Brain microvascular endothelial cell (primary cell): Measurements from ENCODE around the gene HS6ST2.

Source experiments
- DNase-seq: peaks from one replicate; pipeline ENCODE4 v3.0.0-alpha.2; 2020
- H3K27ac ChIP-seq: fragments of 250-450 bp; sonication (Bioruptor Pico); 2 replicates; pipeline ENCODE4 v1.5.1; 2020; ENCODE audit warnings: mild to moderate bottlenecking, moderate library complexity
- H3K27me3 ChIP-seq: fragments of 250-450 bp; sonication (Bioruptor Pico); replicated peaks from 2 replicates; pipeline ENCODE4 v1.5.1; 2020; ENCODE audit warnings: mild to moderate bottlenecking
- H3K36me3 ChIP-seq: fragments of 250-450 bp; sonication (Bioruptor Pico); replicated peaks from 2 replicates; pipeline ENCODE4 v1.5.1; 2020; ENCODE audit warnings: mild to moderate bottlenecking
- H3K4me3 ChIP-seq: 2 replicates; pipeline ENCODE4 v1.5.1; 2011; ENCODE audit warnings: low read depth, mild to moderate bottlenecking, control low read depth, low read length, moderate library complexity
- CTCF ChIP-seq: IDR thresholded peaks from 2 replicates; pipeline ENCODE4 v1.5.1; 2011; ENCODE audit warnings: low read depth, mild to moderate bottlenecking, moderate library complexity, low read length, control low read depth, inconsistent platforms; ENCODE audit errors: missing control alignments
- in situ Hi-C: cut with HindIII; loops from 2 replicates; pipeline ENCODE4 v1.10.0; 2017; ENCODE audit warnings: low sequenced_read_pairs, low pct_ligation_motif_present

The HS6ST2 gene

GRCh38 chrX:132710656-132711155 is 247.7 kb downstream of the HS6ST2 start:
- Histone ChIP-seq H3K4me3 (no peak overlapping the region), H3K27me3 (no peaks in the 10 kb centered on the region), H3K36me3 (no peaks in the 10 kb centered on the region), H3K27ac (no peak overlapping the region)
- TF ChIP-seq CTCF, result no peak
- in situ Hi-C loops, result no loop called here
- DNase-seq, result no peak

GRCh38 chrX:132708529-132708928 is 249.9 kb downstream of the HS6ST2 start:
- no peak overlapping the region for H3K4me3 ChIP-seq
- no peak overlapping the region for H3K27ac ChIP-seq
- no peaks in the 10 kb centered on the region for H3K36me3 ChIP-seq
- no peak for DNase-seq
- H3K27me3 ChIP-seq, result no peaks in the 10 kb centered on the region
- TF ChIP-seq CTCF, result no peak
- in situ Hi-C loops, result no loop called here

GRCh38 chrX:132704769-132705168 is 253.7 kb downstream of the HS6ST2 start:
- TF ChIP-seq CTCF, result no peak
- in situ Hi-C loops, result no loop called here
- H3K36me3 ChIP-seq, result no peaks in the 10 kb centered on the region
- no peak overlapping the region for H3K27ac ChIP-seq
- H3K27me3 ChIP-seq, result no peaks in the 10 kb centered on the region
- H3K4me3 ChIP-seq, result no peak overlapping the region
- DNase-seq, result no peak

- DNase-seq, result no peak
- Histone ChIP-seq H3K4me3 (no peak overlapping the region), H3K27me3 (no peaks in the 10 kb centered on the region), H3K27ac (no peak overlapping the region), H3K36me3 (no peaks in the 10 kb centered on the region)
- in situ Hi-C loops, result no loop called here
- TF ChIP-seq CTCF, result no peak
Observed at GRCh38 chrX:132694382-132694781, 264.0 kb downstream of the HS6ST2 start.

- no peaks in the 10 kb centered on the region for H3K27me3 ChIP-seq
- H3K27ac ChIP-seq, result no peak overlapping the region
- DNase-seq, result no peak
- H3K4me3 ChIP-seq, result no peak overlapping the region
- no peak for TF ChIP-seq CTCF
- in situ Hi-C loops, result no loop called here
- no peaks in the 10 kb centered on the region for H3K36me3 ChIP-seq
Observed at GRCh38 chrX:132692526-132692925, 265.9 kb downstream of the HS6ST2 start.

GRCh38 chrX:132692066-132692465 is 266.4 kb downstream of the HS6ST2 start:
- DNase-seq, result peak; percentile 2
- Histone ChIP-seq H3K36me3 (no peaks in the 10 kb centered on the region), H3K4me3 (no peak overlapping the region), H3K27me3 (no peaks in the 10 kb centered on the region), H3K27ac (no peak overlapping the region)
- TF ChIP-seq CTCF, result no peak
- in situ Hi-C loops, result no loop called here
